Cardiac muscle cell (in vitro differentiated cells and primary cell): ENCODE measurements around the gene AKAP17A. TPM values are rescaled to one million over a fixed set of nuclear protein-coding genes. Genes with fewer than 3 reads are reported as not detected.

Experiments
- DNase-seq, 2 donors: peaks; one replicate each; pipeline versions ENCODE4 v3.0.0 to v3.0.0-alpha.2; 2010 to 2017; ENCODE audit warnings: low read depth in 1 of 2, low spot score in 1 of 2
- H3K27ac ChIP-seq: fragments of 200-600 bp; sonication (generic); 2 replicates; pipeline ENCODE4 v1.5.1; 2016
- H3K27me3 ChIP-seq: fragments of 200-600 bp; sonication (generic); 2 replicates; pipeline ENCODE4 v1.6.0; 2016; ENCODE audit warnings: control low read depth
- H3K36me3 ChIP-seq: fragments of 200-600 bp; sonication (generic); 2 replicates; pipeline ENCODE4 v1.5.1; 2016; ENCODE audit warnings: control low read depth
- H3K4me1 ChIP-seq: fragments of 200-600 bp; sonication (generic); 2 replicates; pipeline ENCODE4 v1.8.1; 2017; ENCODE audit warnings: low read depth, mild to moderate bottlenecking, mixed run types
- H3K4me3 ChIP-seq: fragments of 200-600 bp; sonication (generic); 2 replicates; pipeline ENCODE4 v1.5.1; 2016; ENCODE audit warnings: mild to moderate bottlenecking
- H3K9me3 ChIP-seq: fragments of 200-600 bp; sonication (generic); 2 replicates; pipeline ENCODE4 v1.5.1; 2017; ENCODE audit warnings: low read depth, mild to moderate bottlenecking, control low read depth
- polyA plus RNA-seq: library from polyadenylated mRNA; unstranded; fragments of >200 nt; fragmentation: Nextera tagmentation; extraction: Ambion mirVana; gene quantifications from 2 replicates; pipeline ENCODE4 v1.2.1, GENCODE V29; 2016
- total RNA-seq: library from RNA; depleted of rRNA; stranded (reverse); fragments of >200 nt; gene quantifications from 2 replicates; pipeline ENCODE4 v1.2.3, GENCODE V29; 2016
- TF ChIP-seq, protein P1 (sequence below): IDR thresholded peaks from 2 replicates; pipeline ENCODE4 v1.5.1; 2012; ENCODE audit warnings: low read depth, mild to moderate bottlenecking, low read length

Gene AKAP17A
- total and polyA plus RNA-seq, 2 experiments from 2014 or later = 87.4 to 99.7 TPM

DNA sequence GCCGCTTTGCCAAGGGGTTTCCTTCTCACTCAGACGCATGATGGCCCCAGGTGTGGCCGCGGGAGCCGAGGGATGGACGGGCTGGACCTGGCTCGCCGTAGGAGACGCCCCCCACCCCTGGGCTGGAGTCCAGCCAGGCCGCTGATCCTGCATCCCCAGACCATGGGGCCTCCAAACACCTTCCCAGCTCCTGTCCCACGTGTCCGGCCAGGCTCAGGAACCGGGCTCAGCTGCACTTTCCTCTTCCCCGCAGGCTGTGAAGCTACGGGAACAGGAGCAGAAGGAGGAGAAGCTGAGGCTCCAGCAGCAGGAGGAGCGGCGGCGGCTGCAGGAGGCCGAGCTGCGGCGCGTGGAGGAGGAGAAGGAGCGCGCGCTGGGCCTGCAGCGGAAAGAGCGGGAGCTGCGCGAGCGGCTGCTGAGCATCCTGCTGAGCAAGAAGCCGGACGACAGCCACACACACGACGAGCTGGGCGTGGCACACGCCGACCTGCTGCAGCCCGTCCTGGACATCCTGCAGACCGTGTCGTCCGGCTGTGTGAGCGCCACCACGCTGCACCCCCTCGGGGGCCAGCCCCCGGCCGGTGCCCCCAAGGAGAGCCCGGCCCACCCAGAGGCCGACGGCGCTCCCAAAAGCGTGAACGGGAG lies 9.1 kb downstream of the AKAP17A start:
- H3K4me3 ChIP-seq = no peak overlapping the region
- H3K27ac ChIP-seq = no peak overlapping the region
- DNase-seq = no peak
- H3K4me1 ChIP-seq = no peaks in the 10 kb centered on the region
- TF ChIP-seq, protein P1, sequence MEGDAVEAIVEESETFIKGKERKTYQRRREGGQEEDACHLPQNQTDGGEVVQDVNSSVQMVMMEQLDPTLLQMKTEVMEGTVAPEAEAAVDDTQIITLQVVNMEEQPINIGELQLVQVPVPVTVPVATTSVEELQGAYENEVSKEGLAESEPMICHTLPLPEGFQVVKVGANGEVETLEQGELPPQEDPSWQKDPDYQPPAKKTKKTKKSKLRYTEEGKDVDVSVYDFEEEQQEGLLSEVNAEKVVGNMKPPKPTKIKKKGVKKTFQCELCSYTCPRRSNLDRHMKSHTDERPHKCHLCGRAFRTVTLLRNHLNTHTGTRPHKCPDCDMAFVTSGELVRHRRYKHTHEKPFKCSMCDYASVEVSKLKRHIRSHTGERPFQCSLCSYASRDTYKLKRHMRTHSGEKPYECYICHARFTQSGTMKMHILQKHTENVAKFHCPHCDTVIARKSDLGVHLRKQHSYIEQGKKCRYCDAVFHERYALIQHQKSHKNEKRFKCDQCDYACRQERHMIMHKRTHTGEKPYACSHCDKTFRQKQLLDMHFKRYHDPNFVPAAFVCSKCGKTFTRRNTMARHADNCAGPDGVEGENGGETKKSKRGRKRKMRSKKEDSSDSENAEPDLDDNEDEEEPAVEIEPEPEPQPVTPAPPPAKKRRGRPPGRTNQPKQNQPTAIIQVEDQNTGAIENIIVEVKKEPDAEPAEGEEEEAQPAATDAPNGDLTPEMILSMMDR = no peak
- no peaks in the 10 kb centered on the region for H3K27me3 ChIP-seq
- H3K9me3 ChIP-seq = no peaks in the 10 kb centered on the region
- peaks cover 23% of the 10 kb centered on the region for H3K36me3 ChIP-seq

DNA sequence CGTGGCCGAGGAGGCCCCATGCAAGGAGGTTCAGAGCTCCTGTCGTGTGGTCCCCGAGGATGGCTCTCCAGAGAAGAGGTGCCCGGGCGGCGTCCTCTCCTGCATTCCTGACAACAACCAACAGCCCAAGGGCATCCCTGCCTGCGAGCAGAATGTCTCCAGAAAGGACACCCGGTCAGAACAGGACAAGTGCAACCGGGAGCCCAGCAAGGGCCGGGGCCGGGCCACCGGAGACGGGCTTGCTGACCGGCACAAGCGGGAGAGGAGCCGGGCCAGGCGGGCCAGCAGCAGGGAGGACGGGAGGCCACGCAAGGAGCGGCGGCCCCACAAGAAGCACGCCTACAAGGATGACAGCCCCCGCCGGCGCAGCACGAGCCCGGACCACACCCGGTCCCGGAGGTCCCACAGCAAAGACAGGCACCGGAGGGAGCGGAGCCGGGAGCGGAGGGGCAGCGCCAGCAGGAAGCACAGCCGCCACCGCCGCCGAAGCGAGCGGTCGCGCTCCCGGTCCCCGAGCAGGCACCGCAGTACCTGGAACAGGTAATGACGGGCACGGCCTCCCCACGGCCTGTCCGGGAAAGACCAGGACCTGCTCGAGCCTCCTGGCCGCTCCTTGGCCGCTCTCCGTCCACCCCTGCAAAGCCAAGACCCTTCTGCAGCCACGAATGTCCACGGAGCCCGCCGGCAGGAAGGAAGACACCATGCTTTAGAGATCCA lies 9.8 kb downstream of the AKAP17A start:
- H3K36me3 ChIP-seq = peaks cover 17% of the 10 kb centered on the region
- no peak overlapping the region for H3K4me3 ChIP-seq
- no peaks in the 10 kb centered on the region for H3K9me3 ChIP-seq
- no peaks in the 10 kb centered on the region for H3K27me3 ChIP-seq
- no peaks in the 10 kb centered on the region for H3K4me1 ChIP-seq
- TF ChIP-seq, protein P1 = no peak
- H3K27ac ChIP-seq = no peak overlapping the region
- DNase-seq = no peak

DNA sequence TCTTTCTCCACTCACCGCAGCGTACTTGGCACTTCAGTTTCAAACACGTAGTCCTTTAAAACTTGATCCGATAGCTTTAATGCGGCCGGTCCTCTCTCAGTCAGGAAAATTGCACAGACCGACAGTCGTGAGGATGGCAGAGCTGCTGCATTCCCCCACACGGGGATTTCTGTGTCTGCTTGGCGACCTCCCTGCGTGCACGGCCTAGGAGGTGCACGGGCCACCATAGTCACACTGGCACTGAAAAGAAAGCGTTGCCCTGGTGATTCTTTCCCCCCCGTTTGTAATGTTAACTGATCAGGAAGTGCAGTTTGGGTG lies 10.3 kb downstream of the AKAP17A start:
- peaks cover 17% of the 10 kb centered on the region for H3K36me3 ChIP-seq
- no peaks in the 10 kb centered on the region for H3K9me3 ChIP-seq
- no peak for DNase-seq

DNA sequence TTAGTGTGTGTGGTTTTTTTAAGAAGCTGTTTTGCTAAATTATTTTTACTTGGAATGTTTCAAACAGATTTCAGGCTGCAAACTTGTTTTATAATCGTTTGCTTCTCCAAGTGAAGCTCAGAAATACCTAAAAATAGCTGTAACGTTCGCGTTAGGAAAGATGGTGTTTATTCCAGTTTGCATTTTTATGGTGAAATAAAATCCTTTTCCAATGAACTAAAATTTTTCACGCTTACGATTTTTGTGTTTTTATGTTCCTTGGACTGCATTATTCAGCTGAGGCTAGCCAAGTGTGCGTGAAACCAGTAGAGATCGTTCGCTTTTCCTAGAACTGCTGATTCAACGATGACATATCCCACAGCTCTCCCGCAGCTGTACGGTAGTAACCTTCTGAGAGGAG lies 10.9 kb downstream of the AKAP17A start:
- Histone ChIP-seq H3K36me3 (peaks cover 17% of the 10 kb centered on the region), H3K27me3 (no peaks in the 10 kb centered on the region), H3K4me1 (no peaks in the 10 kb centered on the region), H3K27ac (no peak overlapping the region), H3K9me3 (no peaks in the 10 kb centered on the region), H3K4me3 (no peak overlapping the region)
- TF ChIP-seq, protein P1 = no peak
- no peak for DNase-seq

More for the DNA sequence above, 10.3 kb downstream of the AKAP17A start:
- H3K27ac ChIP-seq = no peak overlapping the region
- TF ChIP-seq, protein P1 = no peak
- H3K4me3 ChIP-seq = no peak overlapping the region
- no peaks in the 10 kb centered on the region for H3K27me3 ChIP-seq
- no peaks in the 10 kb centered on the region for H3K4me1 ChIP-seq

DNA sequence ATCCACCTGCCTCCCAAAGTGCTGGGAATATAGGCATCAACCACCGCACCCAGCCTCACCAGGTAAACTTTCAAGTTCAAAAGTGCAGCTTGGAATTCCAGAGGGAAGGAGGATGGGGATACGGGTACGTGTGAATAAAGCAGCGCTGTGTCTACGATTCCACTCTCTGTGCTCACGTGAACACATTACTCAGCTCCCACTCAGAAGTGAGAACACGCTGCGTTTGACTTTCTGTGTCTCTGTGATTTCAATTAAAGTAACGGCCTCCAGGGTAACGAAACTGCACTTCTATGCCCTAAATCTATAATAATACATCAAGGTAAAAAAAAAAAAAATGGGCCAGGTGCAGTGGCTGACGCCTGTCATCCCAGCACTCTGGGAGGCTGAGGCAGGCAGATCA lies 15.1 kb downstream of the AKAP17A start:
- H3K27me3 ChIP-seq = no peaks in the 10 kb centered on the region
- no peaks in the 10 kb centered on the region for H3K9me3 ChIP-seq
- no peak for DNase-seq
- H3K4me1 ChIP-seq = no peaks in the 10 kb centered on the region
- no peak overlapping the region for H3K4me3 ChIP-seq
- peaks cover 11% of the 10 kb centered on the region for H3K36me3 ChIP-seq
- H3K27ac ChIP-seq = no peak overlapping the region
- TF ChIP-seq, protein P1 = no peak
